Subcutaneous adipose tissue (tissue), 4 donors: ENCODE results near the gene MUC2. TPM values are rescaled to one million over a fixed set of nuclear protein-coding genes. Genes with fewer than 3 reads are reported as not detected.

Experiments used
- total RNA-seq, 4 donors: library from RNA; depleted of rRNA; stranded (reverse); fragments of >200 nt; gene quantifications; one replicate each; pipeline ENCODE4 v1.1.0, GENCODE V29; 2016
- TF ChIP-seq, protein P1 (sequence below): fragments of 450-650 bp; IDR thresholded peaks from one replicate; pipeline ENCODE4 v1.5.1; 2016; ENCODE audit warnings: low read depth, mild to moderate bottlenecking, control low read depth, antibody characterized with exemption, moderate library complexity

MUC2 gene
- total RNA-seq, 4 donors from 2014 or later = under 0.01 to 1.3 TPM; not detected in 2

DNA sequence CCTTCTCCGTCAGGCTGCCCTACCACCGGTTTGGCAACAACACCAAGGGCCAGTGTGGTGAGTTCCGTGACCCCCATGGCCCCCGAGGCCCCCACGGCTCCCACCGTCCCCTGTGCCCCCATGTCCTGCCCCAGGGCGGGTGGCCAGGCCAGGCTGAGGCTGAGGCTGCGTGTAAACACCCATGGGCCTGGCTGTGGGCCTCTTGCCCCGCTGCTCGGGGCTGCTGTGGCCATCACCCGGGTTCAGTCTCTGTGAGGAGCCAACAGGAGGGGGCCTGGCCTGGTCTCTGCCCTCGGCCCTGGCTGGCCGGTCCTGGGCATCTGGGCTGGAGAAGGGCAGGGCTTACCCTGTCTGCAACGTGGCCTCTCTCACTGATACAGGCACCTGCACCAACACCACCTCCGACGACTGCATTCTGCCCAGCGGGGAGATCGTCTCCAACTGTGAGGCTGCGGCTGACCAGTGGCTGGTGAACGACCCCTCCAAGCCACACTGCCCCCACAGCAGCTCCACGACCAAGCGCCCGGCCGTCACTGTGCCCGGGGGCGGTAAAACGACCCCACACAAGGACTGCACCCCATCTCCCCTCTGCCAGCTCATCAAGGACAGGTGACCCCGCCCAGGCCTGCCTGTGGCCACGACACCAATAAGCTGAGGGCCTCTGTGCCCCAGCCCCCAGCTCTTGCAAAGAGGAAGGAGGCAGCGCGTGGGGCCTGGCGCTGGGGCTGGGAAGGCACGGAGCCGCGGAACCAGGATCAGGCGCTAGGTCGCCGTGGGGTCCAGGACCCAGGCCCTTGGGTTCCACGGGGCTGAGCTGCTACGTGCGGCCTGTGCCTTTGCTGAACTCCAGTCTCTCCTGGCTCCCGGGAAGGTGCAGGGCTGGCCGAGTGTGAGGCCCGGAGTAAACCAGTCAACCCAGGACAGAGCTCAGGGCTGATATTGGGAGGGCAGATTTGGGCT lies 29.0 kb downstream of the MUC2 start:
- TF ChIP-seq, protein P1, sequence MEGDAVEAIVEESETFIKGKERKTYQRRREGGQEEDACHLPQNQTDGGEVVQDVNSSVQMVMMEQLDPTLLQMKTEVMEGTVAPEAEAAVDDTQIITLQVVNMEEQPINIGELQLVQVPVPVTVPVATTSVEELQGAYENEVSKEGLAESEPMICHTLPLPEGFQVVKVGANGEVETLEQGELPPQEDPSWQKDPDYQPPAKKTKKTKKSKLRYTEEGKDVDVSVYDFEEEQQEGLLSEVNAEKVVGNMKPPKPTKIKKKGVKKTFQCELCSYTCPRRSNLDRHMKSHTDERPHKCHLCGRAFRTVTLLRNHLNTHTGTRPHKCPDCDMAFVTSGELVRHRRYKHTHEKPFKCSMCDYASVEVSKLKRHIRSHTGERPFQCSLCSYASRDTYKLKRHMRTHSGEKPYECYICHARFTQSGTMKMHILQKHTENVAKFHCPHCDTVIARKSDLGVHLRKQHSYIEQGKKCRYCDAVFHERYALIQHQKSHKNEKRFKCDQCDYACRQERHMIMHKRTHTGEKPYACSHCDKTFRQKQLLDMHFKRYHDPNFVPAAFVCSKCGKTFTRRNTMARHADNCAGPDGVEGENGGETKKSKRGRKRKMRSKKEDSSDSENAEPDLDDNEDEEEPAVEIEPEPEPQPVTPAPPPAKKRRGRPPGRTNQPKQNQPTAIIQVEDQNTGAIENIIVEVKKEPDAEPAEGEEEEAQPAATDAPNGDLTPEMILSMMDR = no peak

DNA sequence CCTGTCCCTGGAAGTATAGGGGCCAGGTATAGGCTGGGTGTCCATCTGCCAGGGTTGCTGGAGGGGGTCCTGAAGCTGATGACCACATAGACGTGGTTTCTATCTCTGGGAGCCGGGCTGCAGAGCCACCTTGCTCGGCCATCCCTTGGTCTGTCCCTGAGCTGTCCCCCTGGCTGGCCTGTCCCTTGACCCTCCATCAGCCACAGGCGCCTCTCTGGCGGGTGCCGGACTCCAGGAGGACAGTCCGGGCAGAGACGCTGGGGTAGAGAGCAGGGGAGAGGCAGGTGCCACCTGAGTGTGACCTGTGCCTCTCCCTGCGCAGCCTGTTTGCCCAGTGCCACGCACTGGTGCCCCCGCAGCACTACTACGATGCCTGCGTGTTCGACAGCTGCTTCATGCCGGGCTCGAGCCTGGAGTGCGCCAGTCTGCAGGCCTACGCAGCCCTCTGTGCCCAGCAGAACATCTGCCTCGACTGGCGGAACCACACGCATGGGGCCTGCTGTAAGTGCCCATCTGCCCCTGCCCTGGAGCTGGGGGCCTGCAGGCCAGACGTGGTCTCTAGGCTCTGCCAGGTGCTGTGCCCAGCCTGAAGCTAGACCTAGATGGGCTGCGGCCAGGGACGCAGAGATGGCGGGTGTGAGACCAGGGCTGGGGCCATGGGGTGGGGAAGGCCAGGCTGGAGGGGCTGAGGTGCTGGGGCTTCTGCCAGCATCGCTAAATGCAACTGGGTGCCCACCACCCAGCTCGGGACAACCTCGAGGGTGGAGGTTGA lies 29.9 kb downstream of the MUC2 start:
- TF ChIP-seq, protein P1 = no peak

DNA sequence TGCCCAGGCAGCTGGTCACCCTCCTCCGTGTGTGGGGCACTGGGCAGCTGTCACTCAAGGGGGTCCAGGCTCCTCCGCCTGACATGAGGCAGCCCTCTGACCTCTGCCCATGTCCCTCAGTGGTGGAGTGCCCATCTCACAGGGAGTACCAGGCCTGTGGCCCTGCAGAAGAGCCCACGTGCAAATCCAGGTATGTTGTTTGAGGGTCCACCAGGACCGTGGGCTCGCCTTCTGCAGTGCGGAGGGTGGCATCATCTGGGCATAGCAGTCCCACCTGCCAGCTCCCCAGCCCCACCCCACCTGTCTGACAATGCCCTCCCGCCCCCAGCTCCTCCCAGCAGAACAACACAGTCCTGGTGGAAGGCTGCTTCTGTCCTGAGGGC lies 30.5 kb downstream of the MUC2 start:
- TF ChIP-seq, protein P1 = no peak

DNA sequence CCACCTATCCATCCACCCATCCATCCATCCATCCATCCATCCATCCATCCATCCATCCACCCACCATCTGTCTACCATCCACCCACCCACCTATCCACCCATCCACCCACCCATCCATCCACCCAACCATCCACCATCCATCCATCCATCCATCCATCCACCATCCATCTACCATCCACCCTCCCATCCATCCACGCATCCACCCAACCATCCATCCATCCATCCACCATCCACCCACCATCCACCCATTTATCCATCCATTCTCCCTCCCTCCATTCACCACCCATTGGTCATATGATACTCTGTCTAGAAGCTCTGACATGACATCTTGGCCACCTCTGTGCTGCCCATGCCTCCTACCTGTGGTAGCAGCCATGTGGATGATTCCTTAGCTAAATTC lies 31.7 kb downstream of the MUC2 start:
- TF ChIP-seq, protein P1 = no peak

DNA sequence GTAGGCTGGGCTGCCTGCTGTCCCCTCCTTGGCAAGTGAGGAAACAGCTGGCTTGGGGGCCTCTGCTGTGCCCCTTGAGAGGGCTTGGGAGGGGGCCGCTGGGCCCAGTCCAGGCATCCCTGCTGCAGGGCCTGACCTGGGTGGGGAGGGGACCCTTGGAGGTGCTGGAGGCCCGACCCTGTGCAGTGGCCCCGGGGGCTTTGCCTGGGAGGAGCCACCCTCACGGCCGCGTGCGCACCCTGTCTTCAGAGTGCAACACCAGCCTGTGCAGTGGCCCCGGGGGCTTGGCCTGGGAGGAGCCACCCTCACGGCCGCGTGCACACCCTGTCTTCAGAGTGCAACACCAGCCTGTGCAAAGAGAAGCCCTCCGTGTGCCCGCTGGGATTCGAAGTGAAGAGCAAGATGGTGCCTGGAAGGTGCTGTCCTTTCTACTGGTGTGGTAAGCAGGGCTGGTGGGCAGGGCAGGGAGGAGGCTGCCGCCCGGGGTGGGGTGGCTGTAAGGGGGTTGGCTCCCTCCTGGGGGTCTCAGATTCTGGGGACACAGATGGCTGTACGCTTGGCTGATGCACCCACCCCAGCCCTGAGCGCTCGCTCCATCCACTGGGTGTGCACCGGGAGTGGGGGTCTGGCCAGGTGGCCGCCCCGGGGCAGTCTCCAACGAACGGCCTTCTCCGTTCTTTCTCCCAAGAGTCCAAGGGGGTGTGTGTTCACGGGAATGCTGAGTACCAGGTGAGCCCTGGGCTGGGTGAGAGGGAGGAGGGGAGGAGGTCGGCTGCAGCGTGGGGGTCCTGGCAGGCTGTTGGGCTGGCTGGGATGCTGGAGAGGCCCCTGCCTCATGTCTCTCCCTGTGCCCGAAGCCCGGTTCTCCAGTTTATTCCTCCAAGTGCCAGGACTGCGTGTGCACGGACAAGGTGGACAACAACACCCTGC lies 32.9 kb downstream of the MUC2 start:
- TF ChIP-seq, protein P1 = no peak

DNA sequence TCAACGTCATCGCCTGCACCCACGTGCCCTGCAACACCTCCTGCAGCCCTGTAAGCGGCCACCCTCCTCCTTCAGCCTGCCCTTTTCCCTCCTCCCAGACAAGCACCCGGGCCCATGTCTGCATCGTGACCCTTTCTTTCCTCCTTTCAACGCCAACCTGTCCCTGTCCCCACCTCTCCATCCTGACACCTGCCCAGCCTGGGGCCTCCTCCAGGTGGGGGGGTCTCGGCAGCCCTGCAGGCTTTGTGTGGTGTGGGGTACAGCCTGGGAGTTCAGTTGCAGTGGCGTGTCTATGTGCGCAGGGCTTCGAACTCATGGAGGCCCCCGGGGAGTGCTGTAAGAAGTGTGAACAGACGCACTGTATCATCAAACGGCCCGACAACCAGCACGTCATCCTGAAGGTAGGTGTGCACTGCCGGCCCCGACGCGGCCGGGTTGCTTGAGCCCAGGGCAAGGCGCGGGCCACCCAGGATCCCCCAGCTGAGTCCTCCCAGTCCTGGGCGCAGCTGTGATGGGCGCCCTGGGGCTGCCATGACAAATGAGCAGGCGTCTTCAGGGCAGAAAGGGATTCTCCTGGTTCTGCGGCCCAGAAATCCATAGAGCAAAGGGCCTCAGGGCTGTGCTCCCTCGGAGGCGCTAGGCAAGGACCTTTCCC lies 33.7 kb downstream of the MUC2 start:
- TF ChIP-seq, protein P1 = no peak
